Osteocyte (in vitro differentiated cells): Measurements from ENCODE around the gene ADGRA1. TPM values are rescaled to one million over a fixed set of nuclear protein-coding genes. Genes with fewer than 3 reads are reported as not detected.
"Not testable (repeated sequence)": the region's sequence is repeated elsewhere in the genome, so short reads cannot be mapped to it uniquely, and the experiment has no call there.

Experiments used
- DNase-seq: peaks from one replicate; pipeline ENCODE4 v3.0.0; 2021; ENCODE audit warnings: mixed read lengths; ENCODE audit not compliant: unreplicated experiment; ENCODE audit errors: extremely low spot score
- H3K27ac Mint-ChIP-seq: one replicate; pipeline ENCODE4 v1.8.0; 2021; ENCODE audit warnings: mild to moderate bottlenecking, mixed read lengths; ENCODE audit not compliant: unreplicated experiment
- H3K27me3 Mint-ChIP-seq: one replicate; pipeline ENCODE4 v1.8.0; 2021; ENCODE audit warnings: mixed read lengths; ENCODE audit not compliant: unreplicated experiment
- H3K36me3 Mint-ChIP-seq: one replicate; pipeline ENCODE4 v1.8.0; 2021; ENCODE audit warnings: mixed read lengths; ENCODE audit not compliant: unreplicated experiment
- H3K4me1 Mint-ChIP-seq: one replicate; pipeline ENCODE4 v1.8.0; 2021; ENCODE audit warnings: mixed read lengths; ENCODE audit not compliant: unreplicated experiment
- H3K4me3 Mint-ChIP-seq: one replicate; pipeline ENCODE4 v1.8.0; 2021; ENCODE audit warnings: mild to moderate bottlenecking, moderate library complexity, mixed read lengths; ENCODE audit not compliant: unreplicated experiment
- H3K9me3 Mint-ChIP-seq: one replicate; pipeline ENCODE4 v1.8.0; 2021; ENCODE audit warnings: mixed read lengths; ENCODE audit not compliant: unreplicated experiment
- total RNA-seq: library from RNA; stranded (reverse); gene quantifications from 2 replicates; pipeline ENCODE4 v1.2.1, GENCODE V29; 2021
- TF ChIP-seq, protein P1 (sequence below): fragments of 200-600 bp; sonication (generic); IDR thresholded peaks from 2 replicates; pipeline ENCODE4 v1.5.0; 2021; ENCODE audit warnings: antibody characterized with exemption, mild to moderate bottlenecking, moderate library complexity

ADGRA1 gene
- total RNA-seq, 1 donor from 2014 or later, result not detected

DNA sequence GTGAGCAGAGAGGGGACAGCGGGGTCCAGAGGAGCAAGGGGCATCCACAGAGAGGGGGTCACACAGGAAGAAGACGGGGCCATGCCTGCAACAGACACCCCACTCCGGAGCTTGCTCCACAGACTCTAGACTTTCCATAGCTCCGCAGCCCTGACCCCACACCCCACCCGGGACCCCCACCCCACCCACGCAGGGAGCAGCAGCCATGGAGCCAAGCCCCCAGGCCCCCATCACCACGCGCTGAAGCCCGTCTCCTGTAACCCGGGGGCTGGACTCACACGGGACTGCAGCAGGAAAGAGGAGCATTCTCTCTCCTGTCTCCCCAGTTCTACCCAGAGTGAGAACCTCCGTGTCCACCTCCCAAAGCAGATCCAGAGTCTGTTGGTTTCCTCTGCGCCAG, 38.8 kb upstream of the ADGRA1 start:
- Mint-ChIP-seq H3K27ac (no peak overlapping the region), H3K36me3 (no peaks in the 10 kb centered on the region), H3K27me3 (no peaks in the 10 kb centered on the region), H3K4me3 (no peak overlapping the region), H3K9me3 (no peaks in the 10 kb centered on the region), H3K4me1 (no peaks in the 10 kb centered on the region)
- DNase-seq, result no peak
- TF ChIP-seq, protein P1, sequence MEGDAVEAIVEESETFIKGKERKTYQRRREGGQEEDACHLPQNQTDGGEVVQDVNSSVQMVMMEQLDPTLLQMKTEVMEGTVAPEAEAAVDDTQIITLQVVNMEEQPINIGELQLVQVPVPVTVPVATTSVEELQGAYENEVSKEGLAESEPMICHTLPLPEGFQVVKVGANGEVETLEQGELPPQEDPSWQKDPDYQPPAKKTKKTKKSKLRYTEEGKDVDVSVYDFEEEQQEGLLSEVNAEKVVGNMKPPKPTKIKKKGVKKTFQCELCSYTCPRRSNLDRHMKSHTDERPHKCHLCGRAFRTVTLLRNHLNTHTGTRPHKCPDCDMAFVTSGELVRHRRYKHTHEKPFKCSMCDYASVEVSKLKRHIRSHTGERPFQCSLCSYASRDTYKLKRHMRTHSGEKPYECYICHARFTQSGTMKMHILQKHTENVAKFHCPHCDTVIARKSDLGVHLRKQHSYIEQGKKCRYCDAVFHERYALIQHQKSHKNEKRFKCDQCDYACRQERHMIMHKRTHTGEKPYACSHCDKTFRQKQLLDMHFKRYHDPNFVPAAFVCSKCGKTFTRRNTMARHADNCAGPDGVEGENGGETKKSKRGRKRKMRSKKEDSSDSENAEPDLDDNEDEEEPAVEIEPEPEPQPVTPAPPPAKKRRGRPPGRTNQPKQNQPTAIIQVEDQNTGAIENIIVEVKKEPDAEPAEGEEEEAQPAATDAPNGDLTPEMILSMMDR, result no peak

DNA sequence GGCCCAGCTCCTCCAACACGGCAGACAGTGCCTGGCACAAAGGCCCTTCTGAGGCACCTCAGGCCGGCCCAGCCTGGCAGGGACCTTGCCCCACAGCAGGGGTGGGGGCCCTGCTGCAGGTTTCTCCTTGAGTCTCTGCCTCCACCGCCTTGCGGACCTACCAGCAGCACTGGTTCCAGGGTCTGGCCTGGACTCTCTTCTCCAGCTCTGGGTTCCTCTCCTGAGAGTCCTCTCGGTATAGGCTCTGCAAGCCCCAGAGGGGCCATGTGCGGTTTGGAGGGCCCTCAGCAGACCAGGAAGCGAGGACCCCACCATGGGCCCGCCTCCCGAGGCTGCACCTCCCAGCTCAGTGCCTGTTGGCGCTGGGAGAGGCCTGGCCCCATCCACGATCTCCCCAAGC, 38.1 kb upstream of the ADGRA1 start:
- TF ChIP-seq, protein P1, result no peak
- H3K36me3 Mint-ChIP-seq, result no peaks in the 10 kb centered on the region
- H3K27me3 Mint-ChIP-seq, result no peaks in the 10 kb centered on the region
- H3K27ac Mint-ChIP-seq, result no peak overlapping the region
- no peaks in the 10 kb centered on the region for H3K4me1 Mint-ChIP-seq
- no peak for DNase-seq
- no peak overlapping the region for H3K4me3 Mint-ChIP-seq
- H3K9me3 Mint-ChIP-seq, result no peaks in the 10 kb centered on the region

DNA sequence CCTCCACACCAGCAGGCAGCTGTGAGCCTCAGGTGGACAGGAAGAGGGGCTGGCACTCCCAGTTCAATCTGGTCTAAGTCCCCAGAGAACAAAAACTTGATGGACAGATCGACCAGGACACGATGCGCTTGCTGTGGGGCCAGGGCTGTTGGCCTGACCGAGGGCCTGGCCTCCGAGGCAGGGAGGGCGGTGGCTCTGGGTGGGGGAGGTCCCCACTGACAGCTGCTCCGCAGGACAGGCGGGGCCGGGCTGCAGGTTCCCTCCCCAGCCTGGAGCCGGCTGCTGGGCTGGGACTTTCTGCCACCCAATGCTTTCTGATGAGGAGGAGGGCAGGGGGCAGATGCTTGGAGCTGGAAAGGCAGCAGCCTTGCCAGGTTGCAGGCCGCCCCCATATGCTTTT, 37.4 kb upstream of the ADGRA1 start:
- H3K4me1 Mint-ChIP-seq, result no peaks in the 10 kb centered on the region

DNA sequence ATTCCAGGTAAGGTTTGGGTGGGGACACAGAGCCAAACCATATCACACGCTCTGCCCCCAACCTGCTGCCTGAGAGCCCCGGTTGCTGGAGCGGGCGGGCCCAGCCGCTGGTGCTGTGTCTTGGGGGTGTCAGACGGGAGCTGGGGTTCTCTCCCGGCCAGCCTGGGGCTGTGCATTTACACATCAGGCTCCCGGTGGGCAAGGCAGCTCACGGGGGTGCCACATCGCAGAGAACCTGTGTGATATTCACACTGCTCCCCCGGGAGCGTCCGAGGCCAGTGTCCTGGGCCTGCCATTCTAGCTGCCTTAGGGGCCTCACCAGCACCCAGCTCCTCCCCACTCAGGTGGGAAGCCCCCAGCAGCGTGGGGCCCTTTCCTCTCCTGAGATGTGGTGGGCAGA, 35.6 kb upstream of the ADGRA1 start:
- TF ChIP-seq, protein P1, result no peak
- no peak overlapping the region for H3K4me3 Mint-ChIP-seq
- DNase-seq, result no peak
- no peaks in the 10 kb centered on the region for H3K27me3 Mint-ChIP-seq
- H3K27ac Mint-ChIP-seq, result no peak overlapping the region
- no peaks in the 10 kb centered on the region for H3K36me3 Mint-ChIP-seq
- H3K9me3 Mint-ChIP-seq, result no peaks in the 10 kb centered on the region
- H3K4me1 Mint-ChIP-seq, result no peaks in the 10 kb centered on the region

More for the DNA sequence above, 37.4 kb upstream of the ADGRA1 start:
- no peak for DNase-seq
- H3K9me3 Mint-ChIP-seq, result no peaks in the 10 kb centered on the region
- TF ChIP-seq, protein P1, result no peak
- H3K36me3 Mint-ChIP-seq, result no peaks in the 10 kb centered on the region
- no peaks in the 10 kb centered on the region for H3K27me3 Mint-ChIP-seq
- H3K4me3 Mint-ChIP-seq, result no peak overlapping the region
- H3K27ac Mint-ChIP-seq, result no peak overlapping the region

DNA sequence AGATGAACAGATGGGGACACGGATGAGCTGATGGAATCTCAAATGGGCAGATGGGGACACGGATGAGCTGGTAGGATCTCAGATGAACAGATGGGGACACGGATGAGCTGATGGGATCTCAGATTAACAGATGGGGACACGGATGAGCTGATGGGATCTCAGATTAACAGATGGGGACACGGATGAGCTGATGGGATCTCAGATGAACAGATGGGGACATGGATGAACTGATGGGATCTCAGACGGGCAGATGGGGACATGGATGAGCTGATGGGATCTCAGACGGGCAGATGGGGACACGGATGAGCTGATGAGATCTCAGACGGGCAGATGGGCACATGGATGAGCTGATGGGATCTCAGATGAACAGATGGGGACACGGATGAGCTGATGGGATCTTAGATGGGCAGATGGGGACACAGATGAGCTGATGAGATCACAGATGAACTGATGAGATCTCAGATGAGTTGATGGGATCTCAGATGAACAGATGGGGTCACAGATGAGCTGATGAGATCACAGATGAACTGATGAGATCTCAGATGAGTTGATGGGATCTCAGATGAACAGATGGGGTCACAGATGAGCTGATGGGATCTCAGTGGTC, 34.1 kb upstream of the ADGRA1 start:
- not testable (repeated sequence) for H3K27ac Mint-ChIP-seq, H3K27me3 Mint-ChIP-seq, DNase-seq, H3K9me3 Mint-ChIP-seq, H3K4me3 Mint-ChIP-seq, H3K4me1 Mint-ChIP-seq, H3K36me3 Mint-ChIP-seq

DNA sequence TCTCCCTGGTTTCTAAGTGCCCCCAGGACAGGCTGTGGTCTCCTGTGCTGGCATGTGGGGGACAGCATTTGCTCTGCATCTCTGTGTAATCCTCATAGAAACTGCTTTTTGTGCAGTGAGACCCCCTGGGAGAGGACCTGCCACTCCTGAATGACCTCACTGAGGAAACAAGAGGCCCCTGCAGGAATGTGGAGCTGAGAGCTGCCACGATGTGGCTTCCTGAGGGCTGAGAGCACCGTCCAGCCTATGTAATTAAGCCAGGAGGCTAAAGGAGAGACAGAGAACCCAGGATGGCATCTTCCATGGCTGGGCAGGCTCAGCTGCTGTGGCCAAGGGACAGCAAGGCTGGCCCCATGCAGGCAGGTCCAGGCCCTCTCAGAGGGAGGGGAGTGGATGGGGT, 32.3 kb upstream of the ADGRA1 start:
- H3K27me3 Mint-ChIP-seq, result no peaks in the 10 kb centered on the region
- no peaks in the 10 kb centered on the region for H3K9me3 Mint-ChIP-seq

More for the DNA sequence above, 32.3 kb upstream of the ADGRA1 start:
- no peaks in the 10 kb centered on the region for H3K4me1 Mint-ChIP-seq
- no peak overlapping the region for H3K4me3 Mint-ChIP-seq
- TF ChIP-seq, protein P1, result no peak
- no peak for DNase-seq
- H3K36me3 Mint-ChIP-seq, result no peaks in the 10 kb centered on the region
- H3K27ac Mint-ChIP-seq, result no peak overlapping the region
